ENCODE data around the gene AFTPH.
"Not testable (repeated sequence)": the region's sequence is repeated elsewhere in the genome, so short reads cannot be mapped to it uniquely, and the experiment has no call there.

Gene AFTPH

DNA sequence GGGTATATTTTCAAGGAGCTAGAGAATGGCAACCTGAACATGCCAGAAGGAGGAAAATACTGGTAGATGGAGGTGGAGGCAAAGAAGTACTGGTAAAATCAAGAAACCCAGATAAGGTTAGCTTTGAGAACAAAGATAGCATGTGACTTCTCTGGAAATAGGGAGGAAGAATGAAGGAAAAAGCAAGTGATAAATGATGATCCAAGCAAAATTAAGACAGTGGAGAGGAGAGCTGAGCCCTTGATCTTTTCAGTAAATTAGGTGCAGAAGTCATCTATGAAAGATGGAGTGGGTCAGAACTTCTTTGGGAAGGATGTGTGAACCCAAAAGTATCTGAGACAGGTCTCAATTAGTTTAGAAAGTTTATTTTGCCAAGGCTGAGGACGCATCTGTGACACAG lies 25.7 kb upstream of the AFTPH start:
- no peak for DNase-seq

DNA sequence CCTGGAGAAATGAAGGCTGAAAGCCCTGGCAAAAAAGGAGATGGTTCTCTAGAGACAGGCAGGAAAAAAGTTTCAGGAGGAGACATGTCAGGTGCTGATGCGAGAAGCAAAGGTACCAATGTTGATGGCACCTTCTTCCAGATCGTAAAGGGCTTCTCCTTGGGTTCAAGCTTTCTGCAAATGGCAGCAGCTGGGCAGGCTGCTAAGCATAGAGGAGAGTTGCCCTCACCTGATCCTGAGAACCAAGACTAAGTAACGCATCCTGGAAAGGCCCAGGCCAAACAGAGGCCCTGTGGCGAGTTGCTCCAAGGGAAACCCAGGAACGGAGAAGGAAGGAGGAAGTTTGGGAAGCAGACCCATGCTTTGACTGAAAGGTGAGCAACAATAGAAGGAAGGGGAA lies 23.6 kb upstream of the AFTPH start:
- DNase-seq: no peak

DNA sequence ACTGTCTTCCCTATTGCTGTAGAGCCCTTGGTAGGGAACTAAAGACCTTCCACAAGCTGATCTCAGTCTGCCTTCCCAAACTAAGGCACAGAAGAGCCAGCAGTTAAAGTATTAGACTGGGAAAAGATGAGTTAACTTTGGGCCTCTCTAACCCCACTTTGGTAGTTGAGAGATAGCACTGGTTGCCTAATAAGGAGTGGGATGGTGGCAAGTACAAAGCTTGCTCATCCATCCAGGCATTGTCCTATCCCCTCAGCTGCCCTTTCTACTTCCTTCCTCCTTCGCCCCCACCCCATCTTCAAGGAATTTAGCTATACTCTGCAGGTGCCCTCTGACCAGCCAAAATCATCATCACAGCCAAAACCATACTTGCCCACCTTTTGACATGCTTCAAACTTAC lies 22.2 kb upstream of the AFTPH start:
- no peak for DNase-seq

DNA sequence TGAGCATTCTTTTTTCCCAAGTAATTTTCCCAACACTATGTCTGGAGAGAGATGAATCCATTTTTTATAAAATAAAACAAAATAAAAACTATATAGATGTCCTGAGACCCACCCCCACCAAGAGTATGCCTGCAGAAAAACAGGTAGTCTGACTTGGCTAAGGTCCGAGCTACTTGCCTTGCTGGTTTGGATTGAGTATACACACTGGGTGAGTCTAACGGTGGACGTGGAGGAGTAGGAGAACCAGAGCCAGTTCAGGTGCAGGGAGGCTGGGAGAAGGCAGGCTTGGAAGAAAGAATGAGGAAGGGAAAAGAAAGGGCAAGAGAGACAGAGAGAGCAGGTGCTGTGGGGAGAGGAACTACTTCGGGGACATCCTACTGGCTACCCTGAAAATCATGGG lies 21.3 kb upstream of the AFTPH start:
- DNase-seq: no peak

GRCh38 chr2:64504774-64505720 lies 19.1 kb upstream of the AFTPH start:
- DNase-seq: no peak

DNA sequence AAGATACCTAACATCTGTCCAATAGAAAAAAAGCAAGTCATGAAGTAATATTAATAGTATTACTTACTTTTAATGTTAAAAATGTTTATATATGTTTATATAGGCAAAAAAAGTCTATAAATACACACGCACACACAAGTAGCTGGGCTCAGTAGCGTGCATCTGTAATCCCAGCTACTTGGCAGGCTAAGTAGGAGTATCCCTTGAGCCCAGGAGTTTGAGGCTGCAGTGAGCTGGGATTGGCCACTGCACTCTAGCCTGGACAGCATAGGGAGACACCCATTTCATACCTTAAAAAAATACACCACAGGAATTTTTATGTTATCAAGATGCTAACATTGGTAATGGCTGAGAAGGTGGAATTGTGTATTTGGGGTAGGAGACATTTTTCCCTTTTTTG lies 17.4 kb upstream of the AFTPH start:
- DNase-seq: no peak

GRCh38 chr2:64514008-64514407 lies 10.1 kb upstream of the AFTPH start:
- DNase-seq: no peak

DNA sequence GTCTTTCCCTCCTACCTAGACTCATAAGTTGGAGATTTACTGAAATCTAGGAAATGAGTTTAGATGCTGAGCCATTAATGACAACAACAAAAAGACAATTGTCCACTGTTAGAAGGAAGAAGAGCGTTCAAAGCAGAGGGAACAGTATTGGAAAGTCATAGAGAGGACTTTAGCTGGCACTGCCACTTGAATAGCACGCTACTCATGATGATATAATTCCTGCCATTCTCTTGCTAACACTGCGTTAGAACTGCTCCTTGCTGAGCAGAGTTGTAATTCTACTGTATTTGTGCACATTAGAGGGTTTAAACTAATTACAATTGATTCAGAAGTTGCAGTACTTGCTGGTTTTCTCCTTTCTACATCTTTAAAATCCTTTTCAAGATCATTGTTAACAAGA lies 9.0 kb upstream of the AFTPH start:
- DNase-seq: no peak

DNA sequence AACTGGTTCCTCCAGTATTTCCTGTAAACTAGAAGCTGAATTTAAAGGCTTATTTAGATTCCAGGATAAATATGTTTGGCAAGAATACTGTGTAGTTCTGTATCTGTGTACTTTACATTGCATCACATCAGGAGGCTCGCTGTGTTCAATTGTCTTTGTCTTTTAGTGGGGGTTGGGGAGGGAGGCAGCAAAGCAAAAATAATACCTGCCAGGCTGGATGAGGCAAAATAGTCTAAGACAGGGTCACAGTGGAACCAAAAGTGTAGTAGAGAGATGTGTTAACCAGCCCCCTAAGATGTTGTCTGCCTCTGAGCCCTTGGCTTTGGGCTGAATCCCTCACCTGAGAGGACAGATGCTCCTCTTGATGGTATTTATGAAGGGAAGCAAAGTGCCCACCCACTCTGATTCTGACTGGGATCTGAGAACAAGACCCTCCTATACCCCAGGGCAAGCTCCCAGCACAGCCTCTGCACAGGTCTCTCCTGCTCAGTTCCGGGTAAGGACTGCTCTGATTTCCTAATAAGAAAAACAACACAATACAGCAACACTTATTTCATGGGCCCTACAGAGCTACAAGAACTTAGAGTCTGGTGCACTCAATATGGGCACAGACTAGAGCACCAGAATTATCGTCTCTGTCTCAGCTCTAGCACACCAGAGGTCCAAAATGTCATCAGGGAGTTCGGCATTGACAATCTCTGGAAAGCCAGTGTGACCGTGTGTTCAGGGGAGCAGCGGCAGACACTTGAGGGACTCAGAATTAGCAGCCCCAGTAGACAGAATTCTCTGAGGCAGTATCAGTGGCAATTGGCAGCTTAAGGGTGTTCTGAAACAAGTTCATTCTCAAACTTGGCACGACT lies 7.2 kb upstream of the AFTPH start:
- no peak for DNase-seq

DNA sequence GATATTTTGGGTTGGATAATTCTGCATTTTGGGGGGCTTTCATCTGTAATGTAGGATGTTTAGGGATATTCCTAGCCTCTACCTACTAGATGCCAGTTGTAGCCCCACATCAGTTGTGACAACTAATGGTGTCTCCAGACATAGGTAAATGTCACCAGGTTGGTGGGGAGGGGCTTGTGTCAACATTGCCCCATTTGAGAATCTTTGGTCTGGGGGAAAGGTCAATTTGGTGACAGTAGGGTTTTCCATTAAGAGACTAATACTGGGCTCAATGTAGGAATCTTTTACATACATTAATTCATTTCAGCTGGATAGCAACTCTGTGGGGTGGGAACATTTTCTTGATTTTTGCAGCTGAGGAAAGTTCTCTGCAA lies 6.6 kb upstream of the AFTPH start:
- no peak for DNase-seq

DNA sequence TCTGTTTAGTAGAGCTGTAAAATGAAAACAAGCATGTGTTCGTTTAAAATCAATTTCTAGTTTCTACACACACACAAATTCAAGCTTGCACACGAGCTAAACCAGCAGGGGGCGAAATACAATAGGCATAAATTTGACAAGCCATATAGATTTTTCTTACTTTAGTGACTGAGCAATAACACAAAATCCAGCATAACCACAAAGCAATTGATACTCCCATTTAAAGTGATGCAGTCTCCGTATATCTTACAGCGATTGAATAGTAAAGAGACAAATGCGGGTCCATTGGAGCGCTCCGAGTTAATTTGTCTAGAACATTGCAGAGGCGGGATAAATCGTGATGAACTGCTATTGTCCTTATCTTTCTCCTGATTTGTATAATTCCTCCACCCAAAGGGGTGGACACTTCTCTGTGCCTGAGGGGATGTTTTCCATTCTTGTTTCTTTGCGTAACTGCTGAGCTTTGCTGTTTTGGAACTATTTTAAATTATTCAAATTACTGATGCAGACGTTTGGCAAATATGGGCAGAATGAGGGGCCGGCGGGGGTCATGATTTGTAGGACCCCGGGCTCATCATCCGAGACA lies 1.2 kb upstream of the AFTPH start:
- DNase-seq: peak; percentile 82

DNA sequence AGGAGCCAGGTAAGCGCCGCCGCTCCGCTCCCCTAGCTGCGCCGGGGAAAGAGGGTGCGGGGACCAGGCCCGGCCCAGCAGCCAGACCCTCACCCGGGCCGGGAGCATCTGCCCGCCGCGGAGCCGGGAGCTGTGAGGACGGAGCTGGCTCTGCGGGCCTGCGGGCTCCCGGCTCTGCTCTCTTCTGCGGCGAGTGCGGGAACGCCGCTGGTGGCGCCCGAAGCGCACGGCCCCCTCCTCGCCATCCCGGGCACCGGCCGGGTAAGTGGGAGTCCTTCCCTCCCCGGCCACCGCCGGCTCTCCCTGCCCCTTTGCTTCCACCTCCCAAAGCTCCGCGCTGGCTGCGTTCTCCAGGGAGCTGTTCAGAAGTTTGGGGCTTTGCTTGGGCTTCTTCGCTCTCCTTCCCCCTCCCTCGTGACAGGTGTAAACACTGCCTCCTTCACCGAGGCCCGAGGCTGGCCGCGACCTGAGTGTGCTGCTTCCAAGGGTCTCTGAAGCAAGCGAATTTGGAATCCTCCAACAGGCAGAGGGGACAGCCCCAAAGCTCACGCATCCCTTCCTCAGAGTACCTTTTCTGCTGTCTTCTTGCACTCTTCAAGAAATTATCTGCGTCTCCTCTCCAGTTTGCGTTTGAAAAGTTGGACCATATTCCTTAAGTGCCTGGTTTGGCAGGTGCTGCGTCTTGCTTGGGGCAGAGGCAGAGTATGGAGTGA lies 632 bp downstream of the AFTPH start:
- no peak for DNase-seq

DNA sequence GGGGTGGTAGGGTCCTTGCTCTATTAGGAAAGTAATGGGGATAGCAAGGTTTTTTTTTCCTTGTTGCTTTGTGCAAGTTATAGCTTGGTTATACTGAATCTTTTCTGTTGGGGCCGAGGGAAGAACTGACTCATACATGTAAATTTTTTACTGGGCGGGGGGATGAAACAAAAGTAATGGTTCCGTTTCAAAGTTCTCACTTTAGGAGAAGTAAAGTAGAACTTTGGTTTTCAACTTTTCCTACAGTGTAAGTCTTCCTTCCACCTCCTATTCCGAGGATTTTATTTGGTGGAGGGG lies 1.1 kb downstream of the AFTPH start:
- DNase-seq: no peak

GRCh38 chr2:64526034-64526433 lies 1.9 kb downstream of the AFTPH start:
- DNase-seq: no peak

DNA sequence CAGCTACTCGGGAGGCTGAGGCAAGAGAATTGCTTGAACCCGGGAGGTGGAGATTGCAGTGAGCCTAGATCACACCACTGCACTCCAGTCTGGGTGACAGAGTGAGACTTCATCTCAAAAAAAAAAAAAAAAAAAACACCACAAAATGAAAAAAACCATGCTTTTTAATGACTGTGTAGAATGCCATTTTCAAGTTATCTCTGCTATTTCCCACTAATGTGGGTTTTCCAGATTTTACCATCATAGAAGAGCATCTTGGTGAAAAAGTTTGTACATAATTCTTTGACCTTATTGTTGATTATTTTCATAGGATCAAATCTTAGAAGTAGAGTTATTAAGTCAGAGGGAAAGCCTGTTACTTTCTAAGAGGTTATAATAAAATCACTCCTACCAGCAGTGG lies 6.8 kb downstream of the AFTPH start:
- DNase-seq: not testable (repeated sequence)

DNA sequence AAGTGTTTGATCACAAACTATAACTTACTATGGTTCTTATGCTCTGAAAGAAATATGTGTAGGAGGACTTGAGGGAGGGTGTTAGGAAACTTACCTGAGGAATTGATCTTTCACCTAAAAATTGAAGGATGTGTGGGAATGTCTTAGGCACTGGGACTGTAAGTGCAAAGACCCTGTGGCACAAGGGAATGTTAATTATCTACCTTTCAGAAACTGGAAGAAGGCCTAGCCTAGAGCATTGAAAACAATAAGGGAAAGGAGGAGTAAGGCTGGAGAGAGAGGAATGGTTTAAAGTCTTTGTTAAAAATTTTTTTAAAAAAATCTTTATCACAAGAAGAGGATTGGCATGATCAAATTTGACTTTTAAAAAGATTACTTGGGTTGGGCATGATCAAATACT lies 7.9 kb downstream of the AFTPH start:
- DNase-seq: no peak

DNA sequence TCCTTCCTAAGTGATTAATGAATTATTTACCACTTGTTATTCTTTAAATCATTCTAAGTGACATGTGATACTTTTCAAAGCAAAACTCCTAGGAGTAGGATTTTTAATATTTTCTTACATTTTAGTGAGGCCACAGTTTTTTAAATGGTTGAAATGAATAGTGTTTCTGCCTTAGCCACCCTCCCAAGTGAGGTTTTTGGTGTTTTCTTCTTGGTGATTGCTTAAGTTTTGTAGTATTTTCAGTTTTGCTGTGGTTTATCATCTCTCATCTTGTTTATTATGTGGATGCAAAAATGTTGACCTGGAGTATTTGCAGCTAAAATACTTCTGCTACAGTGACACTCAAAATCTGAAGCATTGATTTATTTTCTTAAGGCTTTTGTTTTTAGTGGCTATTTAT lies 9.8 kb downstream of the AFTPH start:
- no peak for DNase-seq

DNA sequence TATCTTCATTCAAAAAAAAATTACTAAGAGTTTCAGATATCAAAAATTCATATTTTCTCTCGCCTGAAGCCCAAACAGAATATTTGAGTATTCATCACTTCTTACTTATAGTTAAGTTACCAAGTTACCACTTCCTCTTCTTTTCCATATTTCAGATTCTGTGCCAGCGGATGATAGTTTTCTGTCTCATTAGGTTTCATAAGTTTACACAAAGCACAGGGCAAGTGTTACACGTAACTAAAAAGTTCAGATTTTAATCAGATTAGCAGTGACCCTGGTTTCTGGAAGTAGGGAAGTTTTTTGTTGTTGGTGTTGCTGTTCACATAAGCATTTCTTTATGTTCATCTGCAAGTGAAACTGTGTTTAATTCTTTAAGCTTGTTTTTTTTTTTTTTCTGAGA lies 10.2 kb downstream of the AFTPH start:
- no peak for DNase-seq

DNA sequence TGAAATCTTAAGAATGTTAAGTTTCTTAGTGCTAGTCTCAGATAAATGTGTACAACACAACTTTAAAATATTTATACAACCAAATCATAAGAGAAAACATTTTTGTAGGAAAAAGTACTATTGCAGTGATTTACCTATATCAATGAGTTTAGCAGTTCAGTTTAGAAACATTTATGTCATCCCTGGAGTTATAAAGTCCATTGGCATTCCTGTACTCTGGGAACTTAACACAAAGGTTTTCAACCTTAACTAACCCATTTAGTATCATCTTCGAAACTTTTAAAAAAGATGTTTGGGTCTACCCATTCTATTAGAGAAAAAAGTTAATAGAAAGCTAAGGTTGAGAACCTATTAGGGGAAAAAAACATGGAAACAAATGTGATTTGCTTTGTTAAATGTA lies 10.9 kb downstream of the AFTPH start:
- DNase-seq: no peak

GRCh38 chr2:64537991-64538390 lies 13.9 kb downstream of the AFTPH start:
- DNase-seq: peak; percentile 64

GRCh38 chr2:64538764-64539433 lies 14.8 kb downstream of the AFTPH start:
- peak; percentile 20 for DNase-seq

DNA sequence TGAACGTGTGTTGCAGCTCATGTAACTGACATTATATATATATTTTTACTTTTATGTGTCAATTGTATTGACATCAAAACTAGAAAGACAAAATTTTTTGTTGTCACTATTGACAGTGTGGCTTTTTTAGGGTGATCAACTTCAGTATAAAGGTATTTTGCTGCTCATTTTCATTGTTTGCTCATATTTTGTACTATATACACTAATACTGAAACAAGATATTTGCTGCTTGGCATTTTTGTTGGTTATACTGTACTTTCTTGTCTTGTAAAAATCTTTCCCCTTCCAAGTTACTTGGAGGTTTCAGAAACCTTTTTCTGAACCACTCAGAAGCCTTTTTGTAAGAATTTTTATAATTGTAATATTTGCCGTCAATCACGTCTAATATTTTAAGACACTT lies 16.5 kb downstream of the AFTPH start:
- DNase-seq: no peak

DNA sequence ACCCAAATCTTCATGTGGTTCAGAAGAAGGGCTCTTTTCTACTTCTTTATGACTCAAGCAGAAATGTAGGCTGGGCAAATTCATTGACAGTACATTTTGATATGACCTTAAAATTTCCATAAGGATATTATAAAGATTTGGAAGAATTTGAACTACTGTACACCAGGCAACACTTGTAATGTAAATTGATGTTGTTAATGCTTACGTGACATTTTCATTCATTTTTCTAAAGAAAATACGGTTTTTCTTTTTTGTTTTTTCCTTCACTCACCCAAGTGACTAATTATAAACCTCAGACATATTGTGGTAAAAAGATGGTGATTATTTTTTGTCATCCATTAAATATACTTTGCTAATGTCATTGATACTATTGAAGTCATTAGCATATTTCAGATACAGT lies 17.4 kb downstream of the AFTPH start:
- DNase-seq: no peak
